ENCODE measurements around the gene PRKCZ.

The PRKCZ gene

DNA sequence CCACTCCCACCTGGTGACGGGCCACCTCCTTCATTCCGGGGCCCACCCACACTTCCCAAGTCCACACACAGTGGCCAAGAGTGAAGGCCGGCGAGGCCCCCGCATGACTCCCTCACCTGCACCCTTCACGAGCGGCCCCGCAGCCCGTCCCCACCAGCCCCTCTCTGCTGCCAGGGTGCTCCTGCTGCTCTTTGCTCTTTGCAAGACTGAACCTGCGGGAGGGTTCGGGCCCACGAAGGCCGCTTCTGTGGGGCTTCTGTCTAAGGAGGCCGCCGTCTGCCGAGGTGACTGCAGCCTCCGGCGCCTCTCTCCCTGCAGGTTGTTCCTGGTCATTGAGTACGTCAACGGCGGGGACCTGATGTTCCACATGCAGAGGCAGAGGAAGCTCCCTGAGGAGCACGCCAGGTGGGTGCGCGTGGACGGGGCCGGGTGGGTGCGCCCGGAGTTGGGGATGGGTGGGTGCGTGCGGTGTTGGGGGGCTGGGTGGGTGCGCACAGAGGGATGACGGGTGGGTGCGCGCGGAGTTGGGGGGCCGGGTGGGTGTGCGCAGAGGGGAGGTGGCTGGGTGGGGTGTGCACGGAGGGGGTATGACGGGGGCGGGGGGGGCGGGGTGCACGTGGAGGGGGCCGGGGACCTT, 119.1 kb downstream of the PRKCZ start:
- Histone ChIP-seq H3K27ac (ENCODE audit: low read length) (no peak overlapping the region), H3K27me3 (ENCODE audit: control insufficient read depth, insufficient read depth, low read length) (no peaks in the 10 kb centered on the region), H3K4me3 (ENCODE audit: low read length) (no peak overlapping the region), H3K4me1 (ENCODE audit: control insufficient read depth, insufficient read depth, low read length) (peaks cover 2% of the 10 kb centered on the region; the same call in 1 of the 2 replicates), H3K9me3 (ENCODE audit: control insufficient read depth, insufficient read depth, low read length) (no peaks in the 10 kb centered on the region), H3K36me3 (ENCODE audit: control insufficient read depth, insufficient read depth, low read length) (peaks cover 7% of the 10 kb centered on the region; the same call in 1 of the 2 replicates)
- DNase-seq (ENCODE audit: low read depth, low spot score), result no peak
- WGBS (ENCODE audit: insufficient coverage, insufficient read length), result no CpG with 5 or more reads among the region's 43 CpGs

DNA sequence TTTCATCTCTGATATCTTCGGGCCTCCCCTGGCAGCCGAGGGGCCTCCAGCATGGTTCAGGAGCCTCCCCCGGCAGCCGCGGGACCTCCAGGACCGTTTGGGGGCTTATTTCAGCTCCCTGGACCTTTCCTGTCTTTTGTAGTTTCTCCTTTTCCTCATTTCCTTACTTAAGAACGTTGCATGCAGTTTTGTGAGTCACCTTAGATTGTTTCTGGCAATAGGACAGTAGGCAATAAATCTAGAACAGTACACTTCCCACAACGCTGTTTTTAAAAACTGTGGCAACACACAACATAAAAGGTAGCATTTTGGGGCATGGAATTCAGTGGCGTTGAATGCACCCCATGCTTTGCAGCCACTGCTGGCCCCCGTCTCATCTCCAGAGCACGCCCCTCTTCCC, 120.0 kb downstream of the PRKCZ start:
- no peaks in the 10 kb centered on the region for H3K4me1 ChIP-seq (ENCODE audit: control insufficient read depth, insufficient read depth, low read length)
- no peak for DNase-seq (ENCODE audit: low read depth, low spot score)
- H3K27me3 ChIP-seq (ENCODE audit: control insufficient read depth, insufficient read depth, low read length), result no peaks in the 10 kb centered on the region
- peaks cover 7% of the 10 kb centered on the region; the same call in 1 of the 2 replicates for H3K36me3 ChIP-seq (ENCODE audit: control insufficient read depth, insufficient read depth, low read length)
- no CpG with 5 or more reads among the region's 11 CpGs for WGBS (ENCODE audit: insufficient coverage, insufficient read length)
- no peaks in the 10 kb centered on the region for H3K9me3 ChIP-seq (ENCODE audit: control insufficient read depth, insufficient read depth, low read length)
- no peak overlapping the region for H3K27ac ChIP-seq (ENCODE audit: low read length)
- no peak overlapping the region for H3K4me3 ChIP-seq (ENCODE audit: low read length)

DNA sequence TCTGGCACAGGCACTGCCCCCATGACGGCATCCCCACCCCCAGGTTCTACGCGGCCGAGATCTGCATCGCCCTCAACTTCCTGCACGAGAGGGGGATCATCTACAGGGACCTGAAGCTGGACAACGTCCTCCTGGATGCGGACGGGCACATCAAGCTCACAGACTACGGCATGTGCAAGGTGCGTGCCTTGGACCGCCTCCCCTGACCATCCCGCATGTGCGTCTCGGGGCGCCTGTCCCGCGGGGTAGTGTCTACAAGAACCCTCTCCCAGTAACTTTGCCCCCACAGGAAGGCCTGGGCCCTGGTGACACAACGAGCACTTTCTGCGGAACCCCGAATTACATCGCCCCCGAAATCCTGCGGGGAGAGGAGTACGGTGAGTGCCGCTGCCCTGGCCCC, 121.8 kb downstream of the PRKCZ start:
- Histone ChIP-seq H3K4me3 (ENCODE audit: low read length) (no peak overlapping the region), H3K27me3 (ENCODE audit: control insufficient read depth, insufficient read depth, low read length) (no peaks in the 10 kb centered on the region), H3K4me1 (ENCODE audit: control insufficient read depth, insufficient read depth, low read length) (no peaks in the 10 kb centered on the region; the same call in 1 of the 2 replicates), H3K27ac (ENCODE audit: low read length) (no peak overlapping the region), H3K36me3 (ENCODE audit: control insufficient read depth, insufficient read depth, low read length) (peaks cover 14% of the 10 kb centered on the region; the same call in 1 of the 2 replicates), H3K9me3 (ENCODE audit: control insufficient read depth, insufficient read depth, low read length) (no peaks in the 10 kb centered on the region)
- WGBS (ENCODE audit: insufficient coverage, insufficient read length), result no CpG with 5 or more reads among the region's 26 CpGs
- no peak for DNase-seq (ENCODE audit: low read depth, low spot score)

- no peak for DNase-seq (ENCODE audit: low read depth, low spot score)
- Histone ChIP-seq H3K27me3 (ENCODE audit: control insufficient read depth, insufficient read depth, low read length) (no peaks in the 10 kb centered on the region), H3K4me1 (ENCODE audit: control insufficient read depth, insufficient read depth, low read length) (no peaks in the 10 kb centered on the region; the same call in 1 of the 2 replicates), H3K9me3 (ENCODE audit: control insufficient read depth, insufficient read depth, low read length) (no peaks in the 10 kb centered on the region), H3K27ac (ENCODE audit: low read length) (no peak overlapping the region), H3K36me3 (ENCODE audit: control insufficient read depth, insufficient read depth, low read length) (peaks cover 14% of the 10 kb centered on the region; the same call in 1 of the 2 replicates), H3K4me3 (ENCODE audit: low read length) (no peak overlapping the region)
- WGBS (ENCODE audit: insufficient coverage, insufficient read length), result no CpG with 5 or more reads among the region's 33 CpGs
Observed at GRCh38 chr1:2172551-2173146, 122.4 kb downstream of the PRKCZ start.

GRCh38 chr1:2173546-2174347, 123.5 kb downstream of the PRKCZ start:
- no peak overlapping the region for H3K4me3 ChIP-seq (ENCODE audit: low read length)
- no peaks in the 10 kb centered on the region; the same call in 1 of the 2 replicates for H3K4me1 ChIP-seq (ENCODE audit: control insufficient read depth, insufficient read depth, low read length)
- no peak overlapping the region for H3K27ac ChIP-seq (ENCODE audit: low read length)
- no peaks in the 10 kb centered on the region for H3K9me3 ChIP-seq (ENCODE audit: control insufficient read depth, insufficient read depth, low read length)
- peaks cover 17% of the 10 kb centered on the region; the same call in 1 of the 2 replicates for H3K36me3 ChIP-seq (ENCODE audit: control insufficient read depth, insufficient read depth, low read length)
- no CpG with 5 or more reads among the region's 37 CpGs for WGBS (ENCODE audit: insufficient coverage, insufficient read length)
- no peak for DNase-seq (ENCODE audit: low read depth, low spot score)
- no peaks in the 10 kb centered on the region for H3K27me3 ChIP-seq (ENCODE audit: control insufficient read depth, insufficient read depth, low read length)

GRCh38 chr1:2174348-2175054, 124.3 kb downstream of the PRKCZ start:
- Histone ChIP-seq H3K4me3 (ENCODE audit: low read length) (no peak overlapping the region), H3K27ac (ENCODE audit: low read length) (no peak overlapping the region), H3K9me3 (ENCODE audit: control insufficient read depth, insufficient read depth, low read length) (no peaks in the 10 kb centered on the region), H3K36me3 (ENCODE audit: control insufficient read depth, insufficient read depth, low read length) (peaks cover 17% of the 10 kb centered on the region; the same call in 1 of the 2 replicates), H3K27me3 (ENCODE audit: control insufficient read depth, insufficient read depth, low read length) (no peaks in the 10 kb centered on the region), H3K4me1 (ENCODE audit: control insufficient read depth, insufficient read depth, low read length) (no peaks in the 10 kb centered on the region; the same call in 1 of the 2 replicates)
- WGBS (ENCODE audit: insufficient coverage, insufficient read length), result no CpG with 5 or more reads among the region's 31 CpGs
- DNase-seq (ENCODE audit: low read depth, low spot score), result peak; percentile 57

GRCh38 chr1:2175055-2175414, 124.8 kb downstream of the PRKCZ start:
- no peak for DNase-seq (ENCODE audit: low read depth, low spot score)
- H3K4me1 ChIP-seq (ENCODE audit: control insufficient read depth, insufficient read depth, low read length), result no peaks in the 10 kb centered on the region; the same call in 1 of the 2 replicates
- WGBS (ENCODE audit: insufficient coverage, insufficient read length), result no CpG with 5 or more reads among the region's 9 CpGs
- no peak overlapping the region for H3K27ac ChIP-seq (ENCODE audit: low read length)
- no peaks in the 10 kb centered on the region for H3K9me3 ChIP-seq (ENCODE audit: control insufficient read depth, insufficient read depth, low read length)
- H3K4me3 ChIP-seq (ENCODE audit: low read length), result no peak overlapping the region
- no peaks in the 10 kb centered on the region for H3K27me3 ChIP-seq (ENCODE audit: control insufficient read depth, insufficient read depth, low read length)
- peaks cover 17% of the 10 kb centered on the region; the same call in 1 of the 2 replicates for H3K36me3 ChIP-seq (ENCODE audit: control insufficient read depth, insufficient read depth, low read length)

DNA sequence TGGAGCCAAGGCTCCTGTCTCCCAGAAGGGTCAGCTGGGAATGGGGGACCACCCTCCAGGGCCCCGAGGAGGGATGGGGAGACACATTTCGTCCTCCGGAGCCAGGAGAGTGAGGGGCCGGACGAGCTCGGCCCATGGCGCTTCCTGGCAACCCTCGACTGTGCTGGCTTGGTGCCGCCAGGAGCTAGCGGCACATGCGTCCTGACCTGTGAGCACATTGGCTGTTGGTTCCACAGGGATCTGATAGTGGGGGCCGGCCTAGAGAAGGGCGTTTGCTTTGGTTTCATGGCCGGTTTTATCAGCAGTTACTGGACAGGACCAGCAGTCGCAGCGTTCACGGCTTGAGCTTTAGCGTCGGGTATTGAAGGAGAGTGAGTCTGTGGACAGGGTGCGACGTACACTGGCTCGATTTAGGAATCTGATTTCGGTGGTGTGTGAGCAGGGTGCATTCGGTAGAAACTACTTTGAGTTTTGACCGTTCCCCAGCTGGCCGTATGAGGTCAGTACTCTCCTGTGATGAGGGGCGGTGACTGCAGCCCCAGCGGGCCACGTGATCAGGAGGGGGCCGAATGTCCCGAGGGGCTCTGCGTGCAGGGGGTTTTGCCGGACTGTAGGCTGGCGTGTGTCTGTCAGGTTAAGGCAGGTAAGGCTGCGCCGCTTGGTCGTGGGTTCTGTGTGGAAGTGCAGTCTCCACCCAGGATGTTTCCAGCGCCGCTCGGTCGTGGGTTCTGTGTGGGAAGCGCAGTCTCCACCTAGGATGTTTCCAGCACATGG, 125.7 kb downstream of the PRKCZ start:
- Histone ChIP-seq H3K4me3 (ENCODE audit: low read length) (no peak overlapping the region), H3K27me3 (ENCODE audit: control insufficient read depth, insufficient read depth, low read length) (no peaks in the 10 kb centered on the region), H3K36me3 (ENCODE audit: control insufficient read depth, insufficient read depth, low read length) (peaks cover 21% of the 10 kb centered on the region), H3K9me3 (ENCODE audit: control insufficient read depth, insufficient read depth, low read length) (no peaks in the 10 kb centered on the region), H3K4me1 (ENCODE audit: control insufficient read depth, insufficient read depth, low read length) (no peaks in the 10 kb centered on the region; the same call in 1 of the 2 replicates), H3K27ac (ENCODE audit: low read length) (no peak overlapping the region)
- no peak for DNase-seq (ENCODE audit: low read depth, low spot score)
- WGBS (ENCODE audit: insufficient coverage, insufficient read length), result no CpG with 5 or more reads among the region's 42 CpGs

GRCh38 chr1:2176615-2177014, 126.4 kb downstream of the PRKCZ start:
- H3K27ac ChIP-seq (ENCODE audit: low read length), result no peak overlapping the region

More at GRCh38 chr1:2176615-2177014, 126.4 kb downstream of the PRKCZ start:
- H3K4me3 ChIP-seq (ENCODE audit: low read length), result no peak overlapping the region
- no peak for DNase-seq (ENCODE audit: low read depth, low spot score)
- H3K4me1 ChIP-seq (ENCODE audit: control insufficient read depth, insufficient read depth, low read length), result no peaks in the 10 kb centered on the region; the same call in 1 of the 2 replicates
- H3K36me3 ChIP-seq (ENCODE audit: control insufficient read depth, insufficient read depth, low read length), result peaks cover 21% of the 10 kb centered on the region
- no peaks in the 10 kb centered on the region for H3K9me3 ChIP-seq (ENCODE audit: control insufficient read depth, insufficient read depth, low read length)
- no peaks in the 10 kb centered on the region for H3K27me3 ChIP-seq (ENCODE audit: control insufficient read depth, insufficient read depth, low read length)
- no CpG with 5 or more reads among the region's 10 CpGs for WGBS (ENCODE audit: insufficient coverage, insufficient read length)
